ENCODE results near the gene TSPAN14. TPM values are rescaled to one million over a fixed set of nuclear protein-coding genes. Genes with fewer than 3 reads are reported as not detected.

The TSPAN14 gene
- total and polyA plus RNA-seq, 2 of the 13 experiments (the other 11 are each of a cell fraction or from before 2014, with no cell fraction given): 24.1 to 80.6 TPM

- TF ChIP-seq ZNF646 (CRISPR knock-in tag; IDR thresholded peaks at IDR 0.05) (no peak), TIGD3 (CRISPR knock-in tag; IDR thresholded peaks at IDR 0.05; ENCODE audit: borderline replicate concordance) (no peak), ELF1 (CRISPR knock-in tag; IDR thresholded peaks at IDR 0.05) (no peak), ZNF10 (CRISPR knock-in tag; IDR thresholded peaks at IDR 0.05; ENCODE audit: borderline replicate concordance, low read depth) (no peak), BRD4 (CRISPR knock-in tag; IDR thresholded peaks at IDR 0.05) (no peak), ZSCAN25 (CRISPR knock-in tag; IDR thresholded peaks at IDR 0.05) (no peak), ATAD3A (CRISPR knock-in tag; IDR thresholded peaks at IDR 0.05) (no peak), ZBTB42 (CRISPR knock-in tag; IDR thresholded peaks at IDR 0.05) (no peak), TFE3 (CRISPR knock-in tag; IDR thresholded peaks at IDR 0.05) (no peak), CTCF (CRISPR knock-in tag; IDR thresholded peaks at IDR 0.05) (no peak), GMEB2 (CRISPR knock-in tag; IDR thresholded peaks at IDR 0.05; ENCODE audit: low read depth) (no peak), RORA (CRISPR knock-in tag; IDR thresholded peaks at IDR 0.05) (no peak), NKX3-1 (CRISPR knock-in tag; IDR thresholded peaks at IDR 0.05) (no peak)
- TF ChIP-seq, protein P1, sequence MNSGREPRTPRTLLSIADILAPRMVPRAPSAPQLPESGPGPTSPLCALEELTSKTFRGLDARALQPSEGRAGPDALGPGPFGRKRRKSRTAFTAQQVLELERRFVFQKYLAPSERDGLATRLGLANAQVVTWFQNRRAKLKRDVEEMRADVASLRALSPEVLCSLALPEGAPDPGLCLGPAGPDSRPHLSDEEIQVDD (CRISPR knock-in tag; IDR thresholded peaks at IDR 0.05; ENCODE audit: borderline replicate concordance): no peak
Observed at GRCh38 chr10:80453842-80454512, at the start of gene TSPAN14 (continued).
